AG09319 (cell line): ENCODE results near the gene MOB3A.

Experiments used
- DNase-seq: peaks from one replicate; pipeline ENCODE4 v3.0.0-alpha.2; 2010; ENCODE audit warnings: low read depth; ENCODE audit errors: extremely low read depth
- TF ChIP-seq, protein P1 (sequence below): IDR thresholded peaks from 2 replicates; pipeline ENCODE4 v1.5.1; 2011; ENCODE audit warnings: low read depth, mild to moderate bottlenecking, inconsistent platforms, low read length, moderate library complexity

MOB3A gene

DNA sequence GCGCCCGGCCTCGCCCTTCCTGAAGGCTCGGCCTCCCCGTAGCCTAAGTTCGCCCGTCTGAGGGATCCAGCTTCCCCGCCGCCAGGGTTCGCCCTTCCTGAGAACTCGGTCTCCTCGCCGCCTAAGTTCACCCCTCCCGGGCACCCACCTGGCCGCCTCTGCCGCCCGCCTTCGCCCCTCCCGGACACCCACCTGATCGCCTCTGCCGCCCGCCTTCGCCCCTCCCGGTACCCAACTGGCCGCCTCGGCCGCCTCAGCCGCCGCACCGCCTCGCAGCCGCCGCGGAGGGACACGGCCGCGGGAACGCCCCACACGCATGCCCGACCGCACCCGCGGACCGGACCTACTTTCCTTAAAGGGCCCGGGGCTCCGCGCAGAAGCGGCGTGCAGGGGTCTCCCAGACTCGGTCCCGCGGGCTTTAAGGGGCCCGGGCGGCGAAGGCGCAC is at the start of gene MOB3A:
Gene MOB3A (minus strand): TSS at position 293 of the 446 bp plus-strand sequence. CDS start 17,766 bp downstream, outside the sequence.
- peak; percentile 86 for DNase-seq
- TF ChIP-seq, protein P1, sequence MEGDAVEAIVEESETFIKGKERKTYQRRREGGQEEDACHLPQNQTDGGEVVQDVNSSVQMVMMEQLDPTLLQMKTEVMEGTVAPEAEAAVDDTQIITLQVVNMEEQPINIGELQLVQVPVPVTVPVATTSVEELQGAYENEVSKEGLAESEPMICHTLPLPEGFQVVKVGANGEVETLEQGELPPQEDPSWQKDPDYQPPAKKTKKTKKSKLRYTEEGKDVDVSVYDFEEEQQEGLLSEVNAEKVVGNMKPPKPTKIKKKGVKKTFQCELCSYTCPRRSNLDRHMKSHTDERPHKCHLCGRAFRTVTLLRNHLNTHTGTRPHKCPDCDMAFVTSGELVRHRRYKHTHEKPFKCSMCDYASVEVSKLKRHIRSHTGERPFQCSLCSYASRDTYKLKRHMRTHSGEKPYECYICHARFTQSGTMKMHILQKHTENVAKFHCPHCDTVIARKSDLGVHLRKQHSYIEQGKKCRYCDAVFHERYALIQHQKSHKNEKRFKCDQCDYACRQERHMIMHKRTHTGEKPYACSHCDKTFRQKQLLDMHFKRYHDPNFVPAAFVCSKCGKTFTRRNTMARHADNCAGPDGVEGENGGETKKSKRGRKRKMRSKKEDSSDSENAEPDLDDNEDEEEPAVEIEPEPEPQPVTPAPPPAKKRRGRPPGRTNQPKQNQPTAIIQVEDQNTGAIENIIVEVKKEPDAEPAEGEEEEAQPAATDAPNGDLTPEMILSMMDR = peak; percentile 49

DNA sequence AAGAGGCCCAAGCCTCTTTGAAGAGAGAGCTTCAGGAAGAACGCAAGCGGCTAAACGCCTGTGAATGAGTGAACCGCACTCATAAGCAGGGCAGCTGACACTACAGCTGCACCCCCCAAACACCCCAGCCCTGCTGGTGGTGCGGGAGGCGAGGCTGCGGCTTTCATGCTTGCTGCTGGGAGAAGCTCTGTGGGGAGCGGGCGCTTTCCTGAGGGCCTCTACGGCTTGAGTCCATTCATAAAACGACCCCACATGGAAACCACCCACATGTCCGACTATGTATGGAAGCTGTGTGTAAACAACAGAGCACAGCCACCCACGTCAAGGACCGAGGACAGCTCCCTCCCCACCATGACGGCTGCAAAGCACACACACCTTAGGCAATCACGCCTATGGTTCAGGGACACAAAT is 49.7 kb upstream of the MOB3A start:
- DNase-seq = no peak
- TF ChIP-seq, protein P1 = no peak

DNA sequence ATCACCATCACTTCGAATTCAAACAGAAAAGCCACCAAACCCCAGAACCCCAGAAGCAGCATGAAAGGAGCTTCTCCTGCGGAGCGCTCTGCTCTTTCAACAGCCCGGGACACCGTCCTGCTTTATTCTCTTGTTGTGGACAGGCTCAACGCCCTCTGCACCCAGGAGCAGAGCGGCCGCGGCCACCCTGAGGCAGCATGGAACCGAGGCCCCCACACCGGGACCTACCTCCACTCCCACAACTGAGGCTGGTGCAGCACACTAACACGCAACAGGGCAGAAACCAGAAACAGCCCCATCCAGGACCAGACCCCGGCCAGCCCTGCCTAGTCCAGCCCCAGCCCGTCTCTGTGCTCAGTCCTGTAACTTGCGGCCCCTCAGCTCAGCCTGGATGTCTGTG is 48.1 kb upstream of the MOB3A start:
- TF ChIP-seq, protein P1 = no peak
- DNase-seq = no peak

DNA sequence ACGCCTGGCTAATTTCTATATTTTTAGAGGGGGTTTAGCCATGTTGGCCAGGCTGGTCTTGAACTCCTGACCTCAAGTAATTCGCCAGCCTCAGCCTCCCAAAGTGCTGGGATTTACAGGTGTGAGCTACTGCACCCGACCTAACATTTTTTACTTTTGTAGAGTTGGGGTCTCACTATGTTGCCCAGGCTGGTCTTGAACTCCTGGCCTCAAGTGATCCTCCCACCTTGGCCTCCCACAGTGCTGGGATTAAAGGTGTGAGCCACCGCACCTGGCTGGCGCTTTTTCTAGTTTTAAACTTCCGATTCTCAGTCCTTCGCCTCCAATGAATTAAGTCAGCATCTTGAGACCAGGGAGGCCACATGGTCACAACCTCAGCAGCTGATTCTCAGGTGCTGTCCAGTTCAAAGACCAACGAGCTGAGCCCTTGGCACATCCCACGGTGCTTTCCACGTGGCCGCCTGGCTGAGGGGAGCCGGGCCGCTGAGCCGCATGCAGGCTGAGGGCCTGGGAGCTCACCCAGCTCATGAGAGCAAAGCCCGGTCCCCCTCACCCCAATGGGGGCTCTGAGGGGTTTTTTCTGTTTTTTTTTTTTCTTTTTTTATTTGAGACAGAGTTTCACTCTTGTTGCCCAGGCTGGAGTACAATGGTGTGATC is 46.2 kb upstream of the MOB3A start:
- TF ChIP-seq, protein P1 = no peak
- DNase-seq = no peak

DNA sequence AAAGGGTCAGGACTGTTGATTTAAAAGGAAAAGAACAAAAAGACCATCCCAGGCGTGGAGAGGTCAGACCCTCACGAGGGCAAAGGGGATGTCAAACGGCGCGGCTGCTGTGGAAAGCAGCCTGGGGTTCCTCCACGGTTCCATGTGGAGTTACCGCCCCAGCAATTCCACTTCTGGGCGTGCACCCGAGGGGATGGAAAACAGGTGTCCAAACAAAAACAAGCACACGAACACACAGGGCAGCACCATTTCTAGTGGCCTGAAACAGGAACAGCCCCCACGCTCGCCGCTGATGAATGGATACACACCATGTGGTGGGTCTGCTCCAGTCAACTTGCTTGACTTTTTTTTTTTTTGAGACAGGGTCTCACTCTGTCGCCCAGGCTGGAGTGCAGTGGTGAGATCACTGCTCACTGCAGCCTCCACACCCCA is 44.0 kb upstream of the MOB3A start:
- DNase-seq = no peak

DNA sequence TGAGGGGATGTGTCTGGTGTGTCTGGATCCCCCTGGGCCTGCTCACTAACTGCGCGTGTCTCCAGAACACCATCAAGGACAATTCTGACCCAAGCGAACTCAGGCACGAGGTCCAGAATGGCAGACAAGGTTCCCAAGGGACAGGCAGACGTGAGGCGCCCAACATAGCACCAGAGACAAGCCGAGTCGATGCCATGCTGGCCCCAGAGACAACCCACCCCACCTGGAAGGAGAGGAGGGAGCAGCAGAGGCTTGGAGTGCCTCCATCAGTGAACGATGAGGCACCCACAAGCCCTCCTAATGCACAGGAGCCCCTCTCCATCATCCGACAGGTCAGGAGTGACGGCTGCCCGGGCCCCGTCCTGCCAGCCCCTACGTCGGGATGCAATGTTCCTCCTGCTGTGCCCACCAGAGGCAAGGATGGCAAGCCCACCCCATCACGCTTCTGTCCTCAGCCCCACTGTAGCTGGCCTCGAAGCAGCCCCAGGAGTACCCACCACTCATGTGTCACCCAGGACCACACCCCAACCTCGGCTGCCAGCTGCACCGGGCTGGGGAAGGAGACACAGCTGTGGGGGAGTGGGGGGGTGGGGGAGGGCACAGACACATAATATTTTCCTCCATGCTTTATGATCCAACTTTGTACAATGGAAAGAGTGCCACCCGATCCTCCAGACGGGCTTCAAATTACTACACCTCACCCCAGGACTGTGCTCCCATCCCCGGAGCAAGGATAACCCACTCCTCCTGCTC is 43.4 kb upstream of the MOB3A start:
- no peak for DNase-seq
- TF ChIP-seq, protein P1 = no peak

More for the DNA sequence above, 44.0 kb upstream of the MOB3A start:
- TF ChIP-seq, protein P1 = no peak
